ENCODE data around the gene OR10G8.

Gene OR10G8

GRCh38 chr11:124077266-124077665 is 50.7 kb downstream of the OR10G8 start:
- TF ChIP-seq ZNF70 (CRISPR knock-in tag; IDR thresholded peaks at IDR 0.05) (no peak), ARNTL (CRISPR knock-in tag; IDR thresholded peaks at IDR 0.05; ENCODE audit: borderline replicate concordance, low read depth) (no peak), CSDC2 (CRISPR knock-in tag; IDR thresholded peaks at IDR 0.05) (no peak), CSRNP3 (CRISPR knock-in tag; IDR thresholded peaks at IDR 0.05) (no peak), ESRRG (CRISPR knock-in tag; IDR thresholded peaks at IDR 0.05) (no peak), TOX (CRISPR knock-in tag; IDR thresholded peaks at IDR 0.05; ENCODE audit: borderline replicate concordance) (no peak), ZNF565 (CRISPR knock-in tag; conservative IDR thresholded peaks at IDR 0.05; ENCODE audit: low read depth) (no peak), PPARA (CRISPR knock-in tag; IDR thresholded peaks at IDR 0.05; ENCODE audit: borderline replicate concordance) (no peak), ZFP30 (CRISPR knock-in tag; IDR thresholded peaks at IDR 0.05) (no peak), ZFP3 (CRISPR knock-in tag; IDR thresholded peaks at IDR 0.05) (no peak)
- TF ChIP-seq, protein P1, sequence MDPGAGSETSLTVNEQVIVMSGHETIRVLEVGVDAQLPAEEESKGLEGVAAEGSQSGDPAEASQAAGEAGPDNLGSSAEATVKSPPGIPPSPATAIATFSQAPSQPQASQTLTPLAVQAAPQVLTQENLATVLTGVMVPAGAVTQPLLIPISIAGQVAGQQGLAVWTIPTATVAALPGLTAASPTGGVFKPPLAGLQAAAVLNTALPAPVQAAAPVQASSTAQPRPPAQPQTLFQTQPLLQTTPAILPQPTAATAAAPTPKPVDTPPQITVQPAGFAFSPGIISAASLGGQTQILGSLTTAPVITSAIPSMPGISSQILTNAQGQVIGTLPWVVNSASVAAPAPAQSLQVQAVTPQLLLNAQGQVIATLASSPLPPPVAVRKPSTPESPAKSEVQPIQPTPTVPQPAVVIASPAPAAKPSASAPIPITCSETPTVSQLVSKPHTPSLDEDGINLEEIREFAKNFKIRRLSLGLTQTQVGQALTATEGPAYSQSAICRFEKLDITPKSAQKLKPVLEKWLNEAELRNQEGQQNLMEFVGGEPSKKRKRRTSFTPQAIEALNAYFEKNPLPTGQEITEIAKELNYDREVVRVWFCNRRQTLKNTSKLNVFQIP (CRISPR knock-in tag; IDR thresholded peaks at IDR 0.05; ENCODE audit: borderline replicate concordance, low read depth): no peak
- TF ChIP-seq, protein P2, sequence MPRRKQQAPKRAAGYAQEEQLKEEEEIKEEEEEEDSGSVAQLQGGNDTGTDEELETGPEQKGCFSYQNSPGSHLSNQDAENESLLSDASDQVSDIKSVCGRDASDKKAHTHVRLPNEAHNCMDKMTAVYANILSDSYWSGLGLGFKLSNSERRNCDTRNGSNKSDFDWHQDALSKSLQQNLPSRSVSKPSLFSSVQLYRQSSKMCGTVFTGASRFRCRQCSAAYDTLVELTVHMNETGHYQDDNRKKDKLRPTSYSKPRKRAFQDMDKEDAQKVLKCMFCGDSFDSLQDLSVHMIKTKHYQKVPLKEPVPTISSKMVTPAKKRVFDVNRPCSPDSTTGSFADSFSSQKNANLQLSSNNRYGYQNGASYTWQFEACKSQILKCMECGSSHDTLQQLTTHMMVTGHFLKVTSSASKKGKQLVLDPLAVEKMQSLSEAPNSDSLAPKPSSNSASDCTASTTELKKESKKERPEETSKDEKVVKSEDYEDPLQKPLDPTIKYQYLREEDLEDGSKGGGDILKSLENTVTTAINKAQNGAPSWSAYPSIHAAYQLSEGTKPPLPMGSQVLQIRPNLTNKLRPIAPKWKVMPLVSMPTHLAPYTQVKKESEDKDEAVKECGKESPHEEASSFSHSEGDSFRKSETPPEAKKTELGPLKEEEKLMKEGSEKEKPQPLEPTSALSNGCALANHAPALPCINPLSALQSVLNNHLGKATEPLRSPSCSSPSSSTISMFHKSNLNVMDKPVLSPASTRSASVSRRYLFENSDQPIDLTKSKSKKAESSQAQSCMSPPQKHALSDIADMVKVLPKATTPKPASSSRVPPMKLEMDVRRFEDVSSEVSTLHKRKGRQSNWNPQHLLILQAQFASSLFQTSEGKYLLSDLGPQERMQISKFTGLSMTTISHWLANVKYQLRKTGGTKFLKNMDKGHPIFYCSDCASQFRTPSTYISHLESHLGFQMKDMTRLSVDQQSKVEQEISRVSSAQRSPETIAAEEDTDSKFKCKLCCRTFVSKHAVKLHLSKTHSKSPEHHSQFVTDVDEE (CRISPR knock-in tag; IDR thresholded peaks at IDR 0.05): no peak

GRCh38 chr11:124078591-124078990 is 52.0 kb downstream of the OR10G8 start:
- no peak for ATAC-seq
- no peak for TF ChIP-seq BACH2 (CRISPR knock-in tag; IDR thresholded peaks at IDR 0.05; ENCODE audit: borderline replicate concordance)
- no peak for TF ChIP-seq GLIS3 (CRISPR knock-in tag; IDR thresholded peaks at IDR 0.05)
- TF ChIP-seq ZNF565 (CRISPR knock-in tag; conservative IDR thresholded peaks at IDR 0.05; ENCODE audit: low read depth): no peak
- TF ChIP-seq ZFP30 (CRISPR knock-in tag; IDR thresholded peaks at IDR 0.05): no peak
- no peak for TF ChIP-seq CREB5 (CRISPR knock-in tag; IDR thresholded peaks at IDR 0.05; ENCODE audit: low read depth)
- TF ChIP-seq ZNF8 (CRISPR knock-in tag; IDR thresholded peaks at IDR 0.05): no peak
- no peak for TF ChIP-seq PATZ1 (CRISPR knock-in tag; IDR thresholded peaks at IDR 0.05; ENCODE audit: borderline replicate concordance)
- no peak for TF ChIP-seq CSDC2 (CRISPR knock-in tag; IDR thresholded peaks at IDR 0.05)
- no peak for TF ChIP-seq SNAI2 (CRISPR knock-in tag; IDR thresholded peaks at IDR 0.05)
- no peak for TF ChIP-seq PPARA (CRISPR knock-in tag; IDR thresholded peaks at IDR 0.05; ENCODE audit: borderline replicate concordance)
- TF ChIP-seq TCF4 (CRISPR knock-in tag; IDR thresholded peaks at IDR 0.05; ENCODE audit: borderline replicate concordance): no peak
- TF ChIP-seq RARB (CRISPR knock-in tag; IDR thresholded peaks at IDR 0.05): no peak
- TF ChIP-seq ISL1 (CRISPR knock-in tag; IDR thresholded peaks at IDR 0.05): no peak
- TF ChIP-seq ZC3H10 (CRISPR knock-in tag; IDR thresholded peaks at IDR 0.05): no peak
- TF ChIP-seq ZNF70 (CRISPR knock-in tag; IDR thresholded peaks at IDR 0.05): no peak

More at GRCh38 chr11:124077266-124077665, 50.7 kb downstream of the OR10G8 start:
- no peak for ATAC-seq

Measured in SK-N-SH treated with all-trans-retinoic acid at 6 μM for 48 hours (cell line).